Vagina (tissue), 2 donors: ENCODE data around the gene RFLNA. TPM values are rescaled to one million over a fixed set of nuclear protein-coding genes. Genes with fewer than 3 reads are reported as not detected.

ENCODE experiments used
- DNase-seq, 2 donors: peaks; one replicate each; pipeline ENCODE4 v3.0.0-alpha.2; 2017; ENCODE audit errors: extremely low spot score in 2 of 2
- H3K27ac ChIP-seq: fragments of 200-600 bp; sonication (generic); one replicate; pipeline ENCODE4 v1.5.1; 2019
- H3K27me3 ChIP-seq: fragments of 200-600 bp; sonication (generic); one replicate; pipeline ENCODE4 v1.5.1; 2019
- H3K36me3 ChIP-seq, 2 donors: fragments of 200-600 bp; sonication (generic); one replicate each; pipeline ENCODE4 v1.5.1; 2017 to 2019
- H3K4me1 ChIP-seq: fragments of 200-600 bp; sonication (generic); one replicate; pipeline ENCODE4 v1.5.1; 2019
- H3K4me3 ChIP-seq, 2 donors: fragments of 200-600 bp; sonication (generic); 1 replicate in 1 of 2; 2 replicates in 1 of 2; pipeline ENCODE4 v1.5.1; 2016 to 2019
- H3K9me3 ChIP-seq: fragments of 200-600 bp; sonication (generic); one replicate; pipeline ENCODE4 v1.5.1; 2019
- POLR2A ChIP-seq, 2 donors: fragments of 450-650 bp; IDR thresholded peaks; one replicate each; pipeline ENCODE4 v1.6.1; 2017; ENCODE audit warnings: antibody characterized with exemption in 2 of 2, mild to moderate bottlenecking in 2 of 2, moderate library complexity in 2 of 2
- POLR2AphosphoS5 ChIP-seq, 2 donors: sonication (generic); formaldehyde crosslinking; IDR thresholded peaks; one replicate each; pipeline ENCODE4 v1.9.0; 2017; ENCODE audit warnings: antibody characterized with exemption in 2 of 2, mild to moderate bottlenecking in 2 of 2, low read depth in 1 of 2; ENCODE audit not compliant: insufficient read depth in 1 of 2
- intact Hi-C: fragments of 100-400 bp; cut with DNase I; formaldehyde crosslinking; loops from one replicate; pipeline ENCODE4 v1.15.1; 2023
- total RNA-seq: library from RNA; depleted of rRNA; stranded (reverse); fragments of >200 nt; gene quantifications from one replicate; pipeline ENCODE4 v1.2.3, GENCODE V29; 2016
- TF ChIP-seq, protein P1 (sequence below), 3 experiments: fragments of 450-650 bp in 2 of 3; fragments of 200-600 bp in 1 of 3; sonication (generic) in 1 of 3; IDR thresholded peaks; one replicate each; pipeline ENCODE4 v1.5.1; 2017 to 2019; ENCODE audit warnings: antibody characterized with exemption in 3 of 3, mild to moderate bottlenecking in 2 of 3, moderate library complexity in 2 of 3

The RFLNA gene
- total RNA-seq, 1 donor from 2014 or later = 1.7 TPM

DNA sequence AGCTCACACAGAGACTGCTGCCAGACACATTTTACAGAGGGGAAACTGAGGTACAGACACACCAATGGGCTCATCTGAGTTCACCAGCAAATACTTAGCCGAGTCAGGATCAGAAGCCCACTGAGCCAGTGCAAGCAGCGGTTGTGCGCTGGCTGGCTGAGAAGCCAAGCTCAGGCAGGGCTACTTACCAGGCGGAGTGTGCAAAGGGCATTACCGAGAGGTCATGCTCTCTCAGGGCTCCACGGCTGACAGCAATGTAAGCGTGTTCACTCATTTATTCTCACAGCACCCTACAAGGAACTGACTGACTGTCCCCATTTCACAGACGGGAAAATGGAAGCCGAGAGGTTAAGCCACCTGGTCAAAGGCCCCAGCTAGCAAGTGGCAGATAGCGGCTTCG lies 63.7 kb downstream of the RFLNA start:
- intact Hi-C loops = no loop called here

DNA sequence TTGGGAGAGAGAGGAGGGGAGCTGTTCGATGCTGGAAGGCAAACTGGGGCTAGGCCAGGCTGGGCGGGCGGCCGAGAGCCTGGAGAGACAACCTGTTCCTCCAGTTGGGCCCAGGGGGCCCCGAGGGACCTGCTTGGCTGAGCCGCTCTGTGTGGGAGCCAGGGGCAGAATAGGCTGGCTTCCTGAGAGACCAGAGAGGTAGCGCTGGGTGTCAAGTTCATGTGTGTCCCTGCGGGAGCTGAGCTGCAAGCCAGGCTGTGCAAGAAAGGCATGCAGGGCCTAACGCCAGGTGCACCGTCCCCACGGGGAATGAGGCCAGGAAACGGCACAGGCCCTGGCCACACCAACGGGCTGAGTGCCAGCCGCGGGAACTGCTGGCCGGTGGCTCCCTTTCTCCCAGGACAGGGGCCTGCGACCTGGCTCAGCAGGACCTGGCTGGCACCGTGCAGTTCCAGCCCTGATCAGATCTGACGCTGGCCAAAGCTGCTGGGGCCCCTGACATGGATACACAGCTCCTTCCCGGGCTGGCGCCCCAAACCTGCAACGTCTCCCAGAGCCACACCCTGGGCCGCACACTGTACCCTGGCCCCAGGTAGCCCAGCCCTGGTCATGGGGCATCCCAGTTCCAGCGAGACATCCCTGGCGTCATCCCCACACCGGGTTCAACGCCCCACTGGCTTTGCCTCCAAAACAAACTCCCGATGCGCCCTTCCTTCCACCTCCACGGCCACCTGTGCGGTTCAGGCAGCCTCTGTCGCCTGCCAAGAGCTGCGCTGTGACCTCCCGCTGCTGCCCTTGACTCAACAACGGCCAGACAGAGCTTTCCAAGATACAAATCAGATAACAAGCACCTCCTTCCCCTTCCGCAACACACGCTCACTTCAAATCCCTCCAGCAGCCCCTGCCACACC lies 65.0 kb downstream of the RFLNA start:
- Histone ChIP-seq H3K27me3 (no peaks in the 10 kb centered on the region), H3K4me3 (no peak overlapping the region), H3K36me3 (peaks cover 0 to 51% of the 10 kb centered on the region in 2 donors), H3K27ac (peak overlapping the region; percentile 56), H3K9me3 (no peaks in the 10 kb centered on the region), H3K4me1 (peaks cover 36% of the 10 kb centered on the region)
- intact Hi-C loops = loop anchor here (10.0 kb wide), 1 partner anchor 65 kb away; no protein-coding TSS in a partner anchor
- peak in 1 of 2 donors; percentile 95 for DNase-seq
- TF ChIP-seq, protein P1, sequence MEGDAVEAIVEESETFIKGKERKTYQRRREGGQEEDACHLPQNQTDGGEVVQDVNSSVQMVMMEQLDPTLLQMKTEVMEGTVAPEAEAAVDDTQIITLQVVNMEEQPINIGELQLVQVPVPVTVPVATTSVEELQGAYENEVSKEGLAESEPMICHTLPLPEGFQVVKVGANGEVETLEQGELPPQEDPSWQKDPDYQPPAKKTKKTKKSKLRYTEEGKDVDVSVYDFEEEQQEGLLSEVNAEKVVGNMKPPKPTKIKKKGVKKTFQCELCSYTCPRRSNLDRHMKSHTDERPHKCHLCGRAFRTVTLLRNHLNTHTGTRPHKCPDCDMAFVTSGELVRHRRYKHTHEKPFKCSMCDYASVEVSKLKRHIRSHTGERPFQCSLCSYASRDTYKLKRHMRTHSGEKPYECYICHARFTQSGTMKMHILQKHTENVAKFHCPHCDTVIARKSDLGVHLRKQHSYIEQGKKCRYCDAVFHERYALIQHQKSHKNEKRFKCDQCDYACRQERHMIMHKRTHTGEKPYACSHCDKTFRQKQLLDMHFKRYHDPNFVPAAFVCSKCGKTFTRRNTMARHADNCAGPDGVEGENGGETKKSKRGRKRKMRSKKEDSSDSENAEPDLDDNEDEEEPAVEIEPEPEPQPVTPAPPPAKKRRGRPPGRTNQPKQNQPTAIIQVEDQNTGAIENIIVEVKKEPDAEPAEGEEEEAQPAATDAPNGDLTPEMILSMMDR (IDR thresholded peaks at IDR 0.05) = peak in 1 of 3 experiments; percentile 7
- no peak for TF ChIP-seq POLR2A (IDR thresholded peaks at IDR 0.05)
- peak in 1 of 2 donors; percentile 71 for TF ChIP-seq POLR2AphosphoS5 (IDR thresholded peaks at IDR 0.05; ENCODE audit: insufficient read depth in 1 of 2, low read depth in 1 of 2)

More for the DNA sequence above, 63.7 kb downstream of the RFLNA start:
- peaks cover 29% of the 10 kb centered on the region for H3K4me1 ChIP-seq
- H3K4me3 ChIP-seq = no peak overlapping the region
- H3K27me3 ChIP-seq = no peaks in the 10 kb centered on the region
- TF ChIP-seq POLR2A (IDR thresholded peaks at IDR 0.05) (no peak), POLR2AphosphoS5 (IDR thresholded peaks at IDR 0.05; ENCODE audit: insufficient read depth in 1 of 2, low read depth in 1 of 2) (no peak)
- TF ChIP-seq, protein P1 (IDR thresholded peaks at IDR 0.05) = no peak
- H3K27ac ChIP-seq = no peak overlapping the region
- H3K36me3 ChIP-seq = peaks cover 0 to 63% of the 10 kb centered on the region in 2 donors
- DNase-seq = no peak
- H3K9me3 ChIP-seq = no peaks in the 10 kb centered on the region

DNA sequence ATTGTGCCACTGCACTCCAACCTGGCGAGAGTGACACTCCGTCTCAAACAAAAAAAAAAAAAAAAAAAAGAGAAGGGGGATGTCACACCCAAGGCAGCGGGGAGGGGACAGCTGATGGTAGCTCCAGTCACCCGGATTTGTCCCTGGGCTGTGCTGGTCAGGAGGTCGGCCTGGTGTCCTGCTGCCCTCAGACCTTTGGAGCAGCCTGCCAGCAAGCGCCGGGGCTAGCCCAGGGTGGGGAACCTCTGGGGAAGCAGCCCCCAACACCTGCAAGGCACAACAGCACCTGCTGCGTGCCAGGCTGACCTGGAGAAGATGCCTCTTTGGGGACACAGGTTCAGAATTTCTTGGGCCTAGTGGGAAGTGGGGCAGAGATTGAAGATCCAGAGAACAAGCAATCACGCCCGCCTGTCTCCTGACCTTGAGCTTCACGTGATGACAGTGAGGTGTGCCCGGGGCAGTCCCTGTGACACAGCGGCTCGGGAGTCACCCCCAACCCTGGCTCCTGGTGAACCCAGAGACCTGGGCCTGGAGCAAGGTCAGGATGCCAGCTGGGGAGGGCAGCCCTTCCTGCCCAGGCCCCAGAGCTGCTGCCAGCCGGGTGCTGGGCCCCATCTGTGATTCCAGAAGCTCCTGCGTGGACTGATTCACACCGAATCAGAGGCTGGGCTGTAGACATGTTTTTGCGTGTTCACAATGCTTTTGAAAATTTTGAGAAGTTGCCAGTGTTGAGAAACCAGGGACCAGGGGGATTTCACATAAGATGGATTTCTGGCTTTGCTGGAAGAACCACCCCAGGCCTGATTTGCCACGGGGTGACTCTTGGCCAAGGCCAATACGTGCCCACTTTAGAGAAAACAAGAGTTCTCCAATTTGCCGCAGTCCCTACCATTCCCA lies 66.4 kb downstream of the RFLNA start:
- no peak for DNase-seq
- H3K4me3 ChIP-seq = no peak overlapping the region
- no peak overlapping the region for H3K27ac ChIP-seq
- intact Hi-C loops = loop anchor here (10.0 kb wide), 1 partner anchor 63 kb away; no protein-coding TSS in a partner anchor
- H3K9me3 ChIP-seq = no peaks in the 10 kb centered on the region
- TF ChIP-seq POLR2AphosphoS5 (IDR thresholded peaks at IDR 0.05; ENCODE audit: insufficient read depth in 1 of 2, low read depth in 1 of 2) = no peak
- no peak for TF ChIP-seq POLR2A (IDR thresholded peaks at IDR 0.05)
- TF ChIP-seq, protein P1 (IDR thresholded peaks at IDR 0.05) = no peak
- peaks cover 45% of the 10 kb centered on the region for H3K4me1 ChIP-seq
- peaks cover 0 to 37% of the 10 kb centered on the region in 2 donors for H3K36me3 ChIP-seq
- H3K27me3 ChIP-seq = no peaks in the 10 kb centered on the region

DNA sequence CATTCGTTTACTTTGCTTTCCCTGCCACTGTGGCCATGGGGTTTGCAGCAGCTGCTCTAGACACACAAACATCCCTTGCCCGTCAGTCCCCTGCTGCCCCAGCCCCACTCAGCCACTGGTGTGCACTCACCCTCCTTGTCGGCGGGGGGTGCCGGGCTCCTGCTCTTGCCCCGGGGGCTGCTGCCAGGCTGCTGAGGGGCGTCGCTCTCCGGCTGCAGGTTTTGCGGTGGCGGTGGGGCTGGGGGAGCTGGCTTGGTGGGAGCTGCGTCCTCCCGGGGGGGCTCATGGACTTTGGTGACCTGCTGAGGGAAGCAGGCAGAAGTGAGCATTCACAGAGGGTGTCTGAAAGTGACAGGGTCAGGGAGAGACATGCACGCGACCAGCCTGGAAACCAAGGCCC lies 67.1 kb downstream of the RFLNA start:
- intact Hi-C loops = loop anchor here (10.0 kb wide), 1 partner anchor 63 kb away; no protein-coding TSS in a partner anchor
- H3K9me3 ChIP-seq = no peaks in the 10 kb centered on the region
- no peaks in the 10 kb centered on the region for H3K27me3 ChIP-seq
- TF ChIP-seq POLR2A (IDR thresholded peaks at IDR 0.05) (no peak), POLR2AphosphoS5 (IDR thresholded peaks at IDR 0.05; ENCODE audit: insufficient read depth in 1 of 2, low read depth in 1 of 2) (no peak)
- TF ChIP-seq, protein P1 (IDR thresholded peaks at IDR 0.05) = no peak
- peaks cover 0 to 30% of the 10 kb centered on the region in 2 donors for H3K36me3 ChIP-seq
- no peak for DNase-seq
- peaks cover 45% of the 10 kb centered on the region for H3K4me1 ChIP-seq
- H3K4me3 ChIP-seq = no peak overlapping the region
- no peak overlapping the region for H3K27ac ChIP-seq
